ENCODE data around the gene LYPD6B. TPM values are rescaled to one million over a fixed set of nuclear protein-coding genes. Genes with fewer than 3 reads are reported as not detected.
A peak's percentile ranks its signal among the peaks of the same experiment; 100 is the strongest.

Gene LYPD6B
- total RNA-seq, 1 experiment from 2014 or later: 6.1 TPM

DNA sequence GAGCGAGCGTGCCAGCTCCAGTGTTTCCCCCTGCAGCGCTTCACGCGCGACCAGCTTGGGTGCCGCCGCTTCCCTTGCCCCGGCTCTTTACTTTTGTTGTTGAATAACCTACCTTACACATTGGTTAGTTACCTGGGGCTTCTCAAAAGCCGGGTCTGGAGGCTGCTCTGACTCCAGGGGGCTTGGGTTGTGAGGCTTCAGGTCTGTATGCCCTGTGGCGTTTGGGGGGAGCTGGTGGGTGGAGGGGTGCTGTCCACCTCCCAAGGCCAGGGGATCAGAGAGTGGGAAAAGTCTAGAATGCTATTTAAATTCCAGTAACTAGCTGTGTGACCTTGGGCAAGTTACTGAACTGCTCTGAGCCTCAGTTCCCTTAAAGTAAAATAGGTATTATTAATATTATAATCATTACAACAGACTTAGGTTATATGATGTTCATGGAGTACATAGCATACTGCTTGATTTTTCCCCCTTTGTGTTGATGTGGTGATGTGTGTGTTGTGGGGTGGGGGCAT lies 770 bp downstream of the LYPD6B start (continued):
- TF ChIP-seq, protein P1, sequence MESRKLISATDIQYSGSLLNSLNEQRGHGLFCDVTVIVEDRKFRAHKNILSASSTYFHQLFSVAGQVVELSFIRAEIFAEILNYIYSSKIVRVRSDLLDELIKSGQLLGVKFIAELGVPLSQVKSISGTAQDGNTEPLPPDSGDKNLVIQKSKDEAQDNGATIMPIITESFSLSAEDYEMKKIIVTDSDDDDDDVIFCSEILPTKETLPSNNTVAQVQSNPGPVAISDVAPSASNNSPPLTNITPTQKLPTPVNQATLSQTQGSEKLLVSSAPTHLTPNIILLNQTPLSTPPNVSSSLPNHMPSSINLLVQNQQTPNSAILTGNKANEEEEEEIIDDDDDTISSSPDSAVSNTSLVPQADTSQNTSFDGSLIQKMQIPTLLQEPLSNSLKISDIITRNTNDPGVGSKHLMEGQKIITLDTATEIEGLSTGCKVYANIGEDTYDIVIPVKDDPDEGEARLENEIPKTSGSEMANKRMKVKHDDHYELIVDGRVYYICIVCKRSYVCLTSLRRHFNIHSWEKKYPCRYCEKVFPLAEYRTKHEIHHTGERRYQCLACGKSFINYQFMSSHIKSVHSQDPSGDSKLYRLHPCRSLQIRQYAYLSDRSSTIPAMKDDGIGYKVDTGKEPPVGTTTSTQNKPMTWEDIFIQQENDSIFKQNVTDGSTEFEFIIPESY (IDR thresholded peaks at IDR 0.05; ENCODE audit: extremely low read depth, insufficient replicate concordance, low read length): no peak
- TF ChIP-seq CEBPB (IDR thresholded peaks at IDR 0.05; ENCODE audit: low read depth) (no peak), TCF7L2 (IDR thresholded peaks at IDR 0.05; ENCODE audit: borderline replicate concordance, extremely low read depth, insufficient read depth, insufficient read length) (no peak), POLR2AphosphoS5 (IDR thresholded peaks at IDR 0.05; ENCODE audit: low read depth, low read length) (no peak), EZH2 (IDR thresholded peaks at IDR 0.05) (no peak), SP1 (IDR thresholded peaks at IDR 0.05; ENCODE audit: low read depth) (no peak), JUND (IDR thresholded peaks at IDR 0.05) (no peak), EGR1 (IDR thresholded peaks at IDR 0.05; ENCODE audit: low read depth) (no peak), ELF1 (IDR thresholded peaks at IDR 0.05; ENCODE audit: borderline replicate concordance, low read depth) (no peak), RAD21 (IDR thresholded peaks at IDR 0.05; ENCODE audit: low read depth) (no peak), EZH2phosphoT487 (IDR thresholded peaks at IDR 0.05; ENCODE audit: borderline replicate concordance) (no peak), ATF3 (IDR thresholded peaks at IDR 0.05) (no peak)

DNA sequence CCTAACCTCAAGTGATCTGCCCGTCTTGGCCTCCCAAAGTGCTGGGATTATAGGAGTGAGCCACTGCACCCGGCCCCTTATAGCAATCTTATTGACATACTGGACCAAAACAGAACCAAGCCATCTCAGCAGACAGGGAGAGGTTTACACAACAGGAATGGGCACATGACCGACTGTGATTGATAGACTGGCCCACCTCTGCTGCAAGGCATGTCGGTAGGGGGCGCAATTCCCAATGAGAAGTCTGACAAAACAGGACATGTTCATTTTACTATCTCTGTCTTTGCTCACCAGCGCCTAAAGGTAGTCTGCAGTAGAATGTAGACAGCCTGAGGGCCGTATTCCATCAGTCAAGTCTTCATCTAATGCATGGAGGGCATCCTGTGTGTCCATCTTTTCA lies 2.0 kb downstream of the LYPD6B start:
- ChIA-PET CTCF (interaction anchor here (1.1 to 1.7 kb wide), 3 partner anchors 11 to 533 kb away, joined by 3 to 4 read pairs (median 3); no protein-coding TSS in a partner anchor), POLR2A (no interaction called here), RAD21 (ENCODE audit: low non-redundant PET in 1 of 2, low total read pairs in 2 of 2, uncharacterized antibody in 2 of 2, unreplicated experiment in 2 of 2) (interaction anchor here in 1 of 2 experiments (0.6 kb wide), 1 partner anchor 376 kb away, joined by 4 read pairs; no protein-coding TSS in a partner anchor)
- Histone ChIP-seq H3K9ac (ENCODE audit: low read length) (no peak overlapping the region), H3K4me3 (replicated peaks in 1 of 2; ENCODE audit: low read depth in 1 of 2, low read length in 2 of 2) (no peak overlapping the region), H2AFZ (ENCODE audit: low read depth, low read length, poor library complexity, severe bottlenecking) (no peak overlapping the region), H3K4me2 (ENCODE audit: low read length) (no peak overlapping the region), H3K9me3 (ENCODE audit: control insufficient read depth in 1 of 2, insufficient read depth in 1 of 2, low read depth in 1 of 2, low read length in 2 of 2) (no peaks in the 10 kb centered on the region), H3K9me2 (ENCODE audit: insufficient read depth) (no peaks in the 10 kb centered on the region), H3K4me1 (ENCODE audit: control insufficient read depth in 1 of 2, insufficient read depth in 2 of 2, low read length in 2 of 2) (peaks cover 2 to 15% of the 10 kb centered on the region in 2 experiments; a peak in 2 of 4 replicates), H3K27ac (ENCODE audit: low read depth, low read length) (no peak overlapping the region), H3K79me2 (ENCODE audit: insufficient read depth, low read length) (no peaks in the 10 kb centered on the region), H3K36me3 (ENCODE audit: control insufficient read depth in 1 of 2, insufficient read depth in 2 of 2, low read length in 2 of 2) (no peaks in the 10 kb centered on the region), H4K20me1 (ENCODE audit: insufficient read depth) (no peaks in the 10 kb centered on the region), H3K27me3 (ENCODE audit: insufficient read depth, low read length) (no peaks in the 10 kb centered on the region)
- BruUV-seq (replicated peaks): no TSS peak
- DNase-seq (ENCODE audit: low read depth, low spot score) (peak; percentile 42), ATAC-seq (peak; percentile 20)
- intact Hi-C loops (cut with micrococcal nuclease): loop anchor here (2.0 kb wide), 1 partner anchor 272 kb away; no protein-coding TSS in a partner anchor
- no peak for TF ChIP-seq SRF (IDR thresholded peaks at IDR 0.05; ENCODE audit: low read depth)
- peak; percentile 74 for TF ChIP-seq CBX3 (IDR thresholded peaks at IDR 0.05; ENCODE audit: low read depth)
- TF ChIP-seq ZNF274 (IDR thresholded peaks at IDR 0.05; ENCODE audit: low read depth, low read length): no peak
- TF ChIP-seq RAD21 (IDR thresholded peaks at IDR 0.05; ENCODE audit: low read depth): peak; percentile 48
- peak; percentile 25 to 74 (median 64); a peak in 4 of 6 replicates for TF ChIP-seq CTCF (IDR thresholded peaks at IDR 0.05 in 2 of 3, conservative IDR thresholded peaks at IDR 0.05 in 1 of 3; ENCODE audit: borderline replicate concordance in 1 of 3, insufficient read depth in 1 of 3, low read depth in 2 of 3, low read length in 2 of 3)
